ENCODE results near the gene SKIC3. TPM values are rescaled to one million over a fixed set of nuclear protein-coding genes. Genes with fewer than 3 reads are reported as not detected.

SKIC3 gene
- 68.1 TPM for total RNA-seq
- 37.5 TPM for polyA plus RNA-seq
- long read RNA-seq, donor 1, full-length matches to known transcripts = 1 of 1 reads
- long read RNA-seq, donor 1, partial matches to known transcripts = 0 of 1 reads
- long read RNA-seq, donor 1, other reads (novel, unspliced or antisense) = 0 of 1 reads
- long read RNA-seq, donor 2 = 0 reads
- long read RNA-seq, donor 3, partial matches to known transcripts = 20 of 20 reads
- long read RNA-seq, donor 3, other reads (novel, unspliced or antisense) = 0 of 20 reads
- long read RNA-seq, donor 4 = 0 reads
- long read RNA-seq, donor 5, partial matches to known transcripts = 11 of 12 reads
- long read RNA-seq, donor 5, other reads (novel, unspliced or antisense) = 0 of 12 reads
- long read RNA-seq, donor 6, partial matches to known transcripts = 22 of 25 reads
- long read RNA-seq, donor 6, other reads (novel, unspliced or antisense) = 0 of 25 reads
- long read RNA-seq, donor 7, full-length matches to known transcripts = 5 of 5 reads
- long read RNA-seq, donor 7, partial matches to known transcripts = 0 of 5 reads
- long read RNA-seq, donor 7, other reads (novel, unspliced or antisense) = 0 of 5 reads
- long read RNA-seq, donor 8 = 0 reads
- long read RNA-seq, donor 9, full-length matches to known transcripts = 2 of 7 reads
- long read RNA-seq, donor 9, partial matches to known transcripts = 5 of 7 reads
- long read RNA-seq, donor 9, other reads (novel, unspliced or antisense) = 0 of 7 reads
- long read RNA-seq, donor 10, full-length matches to known transcripts = 3 of 3 reads
- long read RNA-seq, donor 10, partial matches to known transcripts = 0 of 3 reads
- long read RNA-seq, donor 10, other reads (novel, unspliced or antisense) = 0 of 3 reads

- Histone ChIP-seq H3K27ac (ENCODE audit: low read depth in 1 of 2, low read length in 1 of 2) (peak within 1 kb of the TSS; percentile 93 to 96), H3K4me1 (ENCODE audit: control insufficient read depth in 2 of 2, insufficient read depth in 2 of 2, low read length in 2 of 2) (peaks cover 3 to 12% of the 10 kb centered on the region in 2 donors), H3K27me3 (ENCODE audit: control insufficient read depth in 2 of 2, insufficient read depth in 1 of 2, low read length in 1 of 2) (no peaks in the 10 kb centered on the region), H3K36me3 (ENCODE audit: control insufficient read depth in 2 of 2, insufficient read depth in 2 of 2, low read length in 1 of 2) (no peaks in the 10 kb centered on the region), H3K4me3 (ENCODE audit: low read length in 2 of 2) (peak within 1 kb of the TSS; percentile 68 to 93), H3K9me3 (ENCODE audit: control insufficient read depth in 2 of 2, insufficient read depth in 1 of 2, low read length in 1 of 2) (no peaks in the 10 kb centered on the region)
- WGBS = under 1% methylated on average over 62 of the region's 63 CpGs
- peak; percentile 96 to 100 (median 99) for DNase-seq (ENCODE audit: low read depth in 6 of 9, low spot score in 9 of 9)
Observed at GRCh38 chr5:95554647-95555548, at the start of gene SKIC3, which contains the start of gene ARSK. Gene SKIC3, minus strand, starts transcription at chr5:95554977. Its CDS starts 7,827 bp downstream, at chr5:95547150. Gene ARSK, plus strand, starts transcription at chr5:95555101. Its CDS starts 178 bp downstream, at chr5:95555279.

DNA sequence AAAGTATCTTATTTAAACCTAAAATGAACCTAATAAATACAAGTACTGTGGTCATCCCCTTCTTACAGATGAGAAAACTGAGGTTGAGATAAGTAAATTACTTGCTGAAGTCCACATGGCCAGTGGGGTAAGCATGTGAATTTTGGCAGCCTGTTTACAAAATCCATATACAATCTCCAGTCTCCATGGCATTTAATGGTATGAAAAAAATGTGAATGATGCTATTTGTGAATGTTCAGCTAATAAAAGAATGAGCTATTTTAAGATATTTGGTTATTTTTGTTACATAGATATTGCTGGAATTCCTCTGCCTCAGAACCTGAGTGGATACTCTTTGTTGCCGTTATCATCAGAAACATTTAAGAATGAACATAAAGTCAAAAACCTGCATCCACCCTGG, 45.8 kb upstream of the SKIC3 start:
- H3K27ac ChIP-seq (ENCODE audit: low read depth in 1 of 2, low read length in 1 of 2) = no peak overlapping the region
- H3K4me1 ChIP-seq (ENCODE audit: control insufficient read depth in 2 of 2, insufficient read depth in 2 of 2, low read length in 2 of 2) = no peaks in the 10 kb centered on the region
- H3K27me3 ChIP-seq (ENCODE audit: control insufficient read depth in 2 of 2, insufficient read depth in 1 of 2, low read length in 1 of 2) = no peaks in the 10 kb centered on the region
- no peak for DNase-seq (ENCODE audit: low read depth in 6 of 9, low spot score in 9 of 9)
- no peak overlapping the region for H3K4me3 ChIP-seq (ENCODE audit: low read length in 2 of 2)
- WGBS = 96% methylated on average over 1 of the region's 1 CpG
- peaks cover 0 to 14% of the 10 kb centered on the region in 2 donors for H3K36me3 ChIP-seq (ENCODE audit: control insufficient read depth in 2 of 2, insufficient read depth in 2 of 2, low read length in 1 of 2)
- H3K9me3 ChIP-seq (ENCODE audit: control insufficient read depth in 2 of 2, insufficient read depth in 1 of 2, low read length in 1 of 2) = no peaks in the 10 kb centered on the region

GRCh38 chr5:95599252-95599651, 44.5 kb upstream of the SKIC3 start:
- no peak for DNase-seq (ENCODE audit: low read depth in 6 of 9, low spot score in 9 of 9)
- Histone ChIP-seq H3K4me3 (ENCODE audit: low read length in 2 of 2) (no peak overlapping the region), H3K4me1 (ENCODE audit: control insufficient read depth in 2 of 2, insufficient read depth in 2 of 2, low read length in 2 of 2) (no peaks in the 10 kb centered on the region), H3K9me3 (ENCODE audit: control insufficient read depth in 2 of 2, insufficient read depth in 1 of 2, low read length in 1 of 2) (no peaks in the 10 kb centered on the region), H3K27me3 (ENCODE audit: control insufficient read depth in 2 of 2, insufficient read depth in 1 of 2, low read length in 1 of 2) (no peaks in the 10 kb centered on the region), H3K27ac (ENCODE audit: low read depth in 1 of 2, low read length in 1 of 2) (no peak overlapping the region), H3K36me3 (ENCODE audit: control insufficient read depth in 2 of 2, insufficient read depth in 2 of 2, low read length in 1 of 2) (peaks cover 0 to 14% of the 10 kb centered on the region in 2 donors)
- WGBS = 100% methylated on average over 1 of the region's 1 CpG

GRCh38 chr5:95595289-95595931, 40.6 kb upstream of the SKIC3 start:
- Histone ChIP-seq H3K27me3 (ENCODE audit: control insufficient read depth in 2 of 2, insufficient read depth in 1 of 2, low read length in 1 of 2) (no peaks in the 10 kb centered on the region), H3K9me3 (ENCODE audit: control insufficient read depth in 2 of 2, insufficient read depth in 1 of 2, low read length in 1 of 2) (no peaks in the 10 kb centered on the region), H3K4me3 (ENCODE audit: low read length in 2 of 2) (no peak overlapping the region), H3K27ac (ENCODE audit: low read depth in 1 of 2, low read length in 1 of 2) (no peak overlapping the region), H3K4me1 (ENCODE audit: control insufficient read depth in 2 of 2, insufficient read depth in 2 of 2, low read length in 2 of 2) (peaks cover 0 to 5% of the 10 kb centered on the region in 2 donors), H3K36me3 (ENCODE audit: control insufficient read depth in 2 of 2, insufficient read depth in 2 of 2, low read length in 1 of 2) (no peaks in the 10 kb centered on the region)
- WGBS = 98% methylated on average over 3 of the region's 3 CpGs
- DNase-seq (ENCODE audit: low read depth in 6 of 9, low spot score in 9 of 9) = no peak

DNA sequence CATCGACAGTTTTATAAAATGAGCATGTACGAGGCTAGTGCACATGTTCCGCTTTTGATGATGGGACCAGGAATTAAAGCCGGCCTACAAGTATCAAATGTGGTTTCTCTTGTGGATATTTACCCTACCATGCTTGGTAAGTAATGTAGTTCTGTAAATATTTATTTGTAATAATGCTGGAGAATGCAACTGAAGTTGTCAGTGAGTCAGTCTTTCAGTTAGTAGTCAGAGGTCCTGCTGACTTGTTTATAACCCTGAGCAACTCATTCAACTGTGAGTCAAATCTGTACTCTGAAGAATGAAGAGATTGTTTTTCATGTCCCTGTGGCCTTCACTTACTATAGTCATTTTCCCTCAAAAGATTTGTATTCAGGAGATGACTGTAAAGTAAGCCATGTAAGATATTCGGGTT, 36.7 kb upstream of the SKIC3 start:
- DNase-seq (ENCODE audit: low read depth in 6 of 9, low spot score in 9 of 9) = no peak
- H3K4me1 ChIP-seq (ENCODE audit: control insufficient read depth in 2 of 2, insufficient read depth in 2 of 2, low read length in 2 of 2) = peaks cover 0 to 5% of the 10 kb centered on the region in 2 donors
- WGBS = 98% methylated on average over 5 of the region's 5 CpGs
- H3K27me3 ChIP-seq (ENCODE audit: control insufficient read depth in 2 of 2, insufficient read depth in 1 of 2, low read length in 1 of 2) = no peaks in the 10 kb centered on the region
- H3K36me3 ChIP-seq (ENCODE audit: control insufficient read depth in 2 of 2, insufficient read depth in 2 of 2, low read length in 1 of 2) = no peaks in the 10 kb centered on the region
- no peaks in the 10 kb centered on the region for H3K9me3 ChIP-seq (ENCODE audit: control insufficient read depth in 2 of 2, insufficient read depth in 1 of 2, low read length in 1 of 2)
- no peak overlapping the region for H3K4me3 ChIP-seq (ENCODE audit: low read length in 2 of 2)
- H3K27ac ChIP-seq (ENCODE audit: low read depth in 1 of 2, low read length in 1 of 2) = no peak overlapping the region

DNA sequence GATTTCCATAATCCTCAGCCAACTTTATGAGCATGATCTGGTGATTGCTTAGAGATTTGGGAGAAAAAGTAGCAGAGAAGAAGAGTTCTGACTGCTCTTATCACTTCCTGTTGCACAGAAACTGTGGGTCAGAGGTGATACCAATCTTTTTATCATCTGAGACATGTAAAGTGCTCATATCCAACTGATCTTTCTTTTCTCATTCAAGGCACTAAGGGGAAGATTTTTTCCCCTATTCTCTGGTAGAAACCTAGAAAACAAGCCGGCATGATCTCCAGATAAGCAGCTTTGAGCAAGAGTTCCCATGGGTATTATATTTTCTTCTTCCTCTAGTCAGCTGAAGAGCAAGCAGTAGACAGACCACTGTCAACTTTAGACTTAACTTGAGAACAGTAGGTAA, 36.1 kb upstream of the SKIC3 start:
- WGBS = 71% methylated on average over 1 of the region's 1 CpG
- no peaks in the 10 kb centered on the region for H3K27me3 ChIP-seq (ENCODE audit: control insufficient read depth in 2 of 2, insufficient read depth in 1 of 2, low read length in 1 of 2)

DNA sequence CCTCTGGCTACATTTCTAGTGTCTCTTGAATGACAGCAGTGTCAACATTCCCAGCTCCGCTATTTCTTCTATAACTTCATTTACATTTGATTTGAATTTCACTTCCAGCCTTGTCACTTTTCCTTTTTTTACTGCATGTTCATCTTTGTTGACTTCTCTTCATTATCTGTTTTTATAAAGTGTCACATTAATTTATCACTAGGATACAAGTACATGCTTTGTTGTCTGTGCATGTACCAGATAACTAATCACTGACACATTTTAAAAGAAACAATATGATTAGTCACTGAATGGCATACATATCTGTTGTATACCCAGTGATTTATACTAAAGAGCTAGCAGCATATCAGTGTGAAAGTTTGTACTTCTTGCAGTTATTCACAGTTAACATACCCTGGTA, 29.2 kb upstream of the SKIC3 start:
- no peaks in the 10 kb centered on the region for H3K4me1 ChIP-seq (ENCODE audit: control insufficient read depth in 2 of 2, insufficient read depth in 2 of 2, low read length in 2 of 2)
- H3K27ac ChIP-seq (ENCODE audit: low read depth in 1 of 2, low read length in 1 of 2) = no peak overlapping the region
- no peaks in the 10 kb centered on the region for H3K27me3 ChIP-seq (ENCODE audit: control insufficient read depth in 2 of 2, insufficient read depth in 1 of 2, low read length in 1 of 2)
- no peaks in the 10 kb centered on the region for H3K9me3 ChIP-seq (ENCODE audit: control insufficient read depth in 2 of 2, insufficient read depth in 1 of 2, low read length in 1 of 2)
- DNase-seq (ENCODE audit: low read depth in 6 of 9, low spot score in 9 of 9) = no peak
- H3K36me3 ChIP-seq (ENCODE audit: control insufficient read depth in 2 of 2, insufficient read depth in 2 of 2, low read length in 1 of 2) = peaks cover 0 to 3% of the 10 kb centered on the region in 2 donors
- WGBS = 100% methylated on average over 1 of the region's 1 CpG
- no peak overlapping the region for H3K4me3 ChIP-seq (ENCODE audit: low read length in 2 of 2)

More for the DNA sequence above, 36.1 kb upstream of the SKIC3 start:
- Histone ChIP-seq H3K4me1 (ENCODE audit: control insufficient read depth in 2 of 2, insufficient read depth in 2 of 2, low read length in 2 of 2) (peaks cover 0 to 5% of the 10 kb centered on the region in 2 donors), H3K9me3 (ENCODE audit: control insufficient read depth in 2 of 2, insufficient read depth in 1 of 2, low read length in 1 of 2) (no peaks in the 10 kb centered on the region), H3K4me3 (ENCODE audit: low read length in 2 of 2) (no peak overlapping the region), H3K27ac (ENCODE audit: low read depth in 1 of 2, low read length in 1 of 2) (no peak overlapping the region), H3K36me3 (ENCODE audit: control insufficient read depth in 2 of 2, insufficient read depth in 2 of 2, low read length in 1 of 2) (no peaks in the 10 kb centered on the region)
- DNase-seq (ENCODE audit: low read depth in 6 of 9, low spot score in 9 of 9) = peak in 3 of 9 donors; percentile 0 to 31 (median 9)

- Histone ChIP-seq H3K27ac (ENCODE audit: low read depth in 1 of 2, low read length in 1 of 2) (no peak overlapping the region), H3K36me3 (ENCODE audit: control insufficient read depth in 2 of 2, insufficient read depth in 2 of 2, low read length in 1 of 2) (peaks cover 0 to 3% of the 10 kb centered on the region in 2 donors), H3K4me3 (ENCODE audit: low read length in 2 of 2) (no peak overlapping the region), H3K27me3 (ENCODE audit: control insufficient read depth in 2 of 2, insufficient read depth in 1 of 2, low read length in 1 of 2) (no peaks in the 10 kb centered on the region), H3K9me3 (ENCODE audit: control insufficient read depth in 2 of 2, insufficient read depth in 1 of 2, low read length in 1 of 2) (no peaks in the 10 kb centered on the region), H3K4me1 (ENCODE audit: control insufficient read depth in 2 of 2, insufficient read depth in 2 of 2, low read length in 2 of 2) (no peaks in the 10 kb centered on the region)
- WGBS = 97% methylated on average over 2 of the region's 2 CpGs
- no peak for DNase-seq (ENCODE audit: low read depth in 6 of 9, low spot score in 9 of 9)
Observed at GRCh38 chr5:95581576-95581975, 26.8 kb upstream of the SKIC3 start.
